NCI-H2227 (cell line): ENCODE measurements around the gene GPR32.
"Not testable (repeated sequence)": the region's sequence is repeated elsewhere in the genome, so short reads cannot be mapped to it uniquely, and the experiment has no call there.

Experiments
- DNase-seq: peaks from one replicate; lab custom pipeline; 2025; ENCODE audit not compliant: unreplicated experiment; lab: John Stamatoyannopoulos, UW

The GPR32 gene, protein sequence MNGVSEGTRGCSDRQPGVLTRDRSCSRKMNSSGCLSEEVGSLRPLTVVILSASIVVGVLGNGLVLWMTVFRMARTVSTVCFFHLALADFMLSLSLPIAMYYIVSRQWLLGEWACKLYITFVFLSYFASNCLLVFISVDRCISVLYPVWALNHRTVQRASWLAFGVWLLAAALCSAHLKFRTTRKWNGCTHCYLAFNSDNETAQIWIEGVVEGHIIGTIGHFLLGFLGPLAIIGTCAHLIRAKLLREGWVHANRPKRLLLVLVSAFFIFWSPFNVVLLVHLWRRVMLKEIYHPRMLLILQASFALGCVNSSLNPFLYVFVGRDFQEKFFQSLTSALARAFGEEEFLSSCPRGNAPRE

DNA sequence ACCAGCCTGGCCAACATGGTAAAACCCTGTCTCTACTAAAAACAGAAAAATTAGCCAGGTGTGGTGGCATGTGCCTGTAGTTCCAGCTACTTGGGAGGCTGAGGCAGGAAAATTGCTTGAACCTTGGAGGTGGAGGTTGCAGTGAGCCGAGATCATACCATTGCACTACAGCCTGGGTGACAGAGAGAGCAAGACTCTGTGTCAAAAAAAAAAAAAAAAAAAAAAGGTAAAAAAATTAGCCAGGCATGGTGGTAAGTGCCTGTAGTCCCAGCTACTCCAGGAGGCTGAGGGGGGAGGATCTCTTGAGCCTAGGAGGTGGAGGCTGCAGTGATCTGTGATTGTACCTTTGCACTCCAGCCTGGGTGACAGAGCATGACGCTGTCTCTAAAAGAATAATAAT is at the start of gene GPR32:
GPR32 (plus strand) TSS at position 301 of the 400 bp plus-strand sequence. CDS start 137 bp downstream, outside the sequence.
- DNase-seq = not testable (repeated sequence)

DNA sequence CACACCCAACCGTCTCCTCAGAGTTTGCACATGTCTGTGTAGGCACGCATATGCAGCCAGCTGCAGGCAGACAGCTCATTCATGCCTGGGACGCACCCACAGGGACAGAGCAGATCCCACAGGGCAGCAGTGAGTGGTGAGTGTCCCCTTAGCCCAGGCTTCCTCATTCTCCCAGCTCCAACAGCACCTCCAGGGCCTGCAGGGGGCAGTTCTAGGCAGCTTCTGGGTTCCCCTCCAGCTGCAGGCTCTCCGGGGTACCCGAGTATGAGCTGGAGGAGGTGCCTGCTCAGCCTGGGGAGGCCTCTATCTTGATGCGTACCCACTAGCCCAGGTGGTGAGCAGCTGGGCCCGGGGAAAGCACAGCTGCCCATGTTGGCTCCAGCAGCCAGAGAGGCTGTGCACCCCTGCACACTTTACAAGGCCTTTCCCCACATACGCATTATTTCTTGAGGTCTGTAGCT is 49.3 kb upstream of the GPR32 start:
- no peak for DNase-seq

DNA sequence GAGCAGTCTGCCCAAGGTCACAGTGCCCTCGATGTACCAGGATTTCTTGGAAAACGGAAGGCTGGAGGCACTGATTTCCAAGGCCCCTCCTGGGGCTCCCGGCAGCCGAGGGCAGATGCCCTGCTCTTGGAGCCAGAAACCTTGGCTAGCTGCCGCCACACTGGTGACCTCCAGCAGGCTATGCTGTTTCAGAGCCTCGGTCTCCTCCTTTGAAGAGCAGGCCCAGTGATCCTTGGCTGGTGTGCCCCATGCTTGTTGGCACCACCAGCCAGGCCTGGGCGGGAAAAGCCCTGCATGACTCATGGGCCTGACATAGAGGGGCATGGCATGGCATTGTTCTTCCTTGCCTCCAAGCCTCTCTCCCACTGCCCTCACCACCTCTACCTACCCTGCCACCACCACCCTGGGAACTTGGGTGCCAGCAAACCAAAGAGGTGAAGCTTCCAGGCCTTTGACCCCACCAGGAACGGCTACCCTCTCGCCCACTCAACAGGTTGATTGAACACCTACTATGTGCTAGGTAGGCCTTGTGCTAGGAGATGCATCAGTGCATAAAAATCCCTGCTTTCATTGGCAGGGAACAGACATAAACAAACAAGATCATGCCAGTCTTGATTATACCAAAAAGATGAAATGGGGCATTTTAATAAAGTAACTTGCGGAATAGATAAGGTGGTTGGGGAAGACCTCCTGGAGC is 48.7 kb upstream of the GPR32 start:
- no peak for DNase-seq

DNA sequence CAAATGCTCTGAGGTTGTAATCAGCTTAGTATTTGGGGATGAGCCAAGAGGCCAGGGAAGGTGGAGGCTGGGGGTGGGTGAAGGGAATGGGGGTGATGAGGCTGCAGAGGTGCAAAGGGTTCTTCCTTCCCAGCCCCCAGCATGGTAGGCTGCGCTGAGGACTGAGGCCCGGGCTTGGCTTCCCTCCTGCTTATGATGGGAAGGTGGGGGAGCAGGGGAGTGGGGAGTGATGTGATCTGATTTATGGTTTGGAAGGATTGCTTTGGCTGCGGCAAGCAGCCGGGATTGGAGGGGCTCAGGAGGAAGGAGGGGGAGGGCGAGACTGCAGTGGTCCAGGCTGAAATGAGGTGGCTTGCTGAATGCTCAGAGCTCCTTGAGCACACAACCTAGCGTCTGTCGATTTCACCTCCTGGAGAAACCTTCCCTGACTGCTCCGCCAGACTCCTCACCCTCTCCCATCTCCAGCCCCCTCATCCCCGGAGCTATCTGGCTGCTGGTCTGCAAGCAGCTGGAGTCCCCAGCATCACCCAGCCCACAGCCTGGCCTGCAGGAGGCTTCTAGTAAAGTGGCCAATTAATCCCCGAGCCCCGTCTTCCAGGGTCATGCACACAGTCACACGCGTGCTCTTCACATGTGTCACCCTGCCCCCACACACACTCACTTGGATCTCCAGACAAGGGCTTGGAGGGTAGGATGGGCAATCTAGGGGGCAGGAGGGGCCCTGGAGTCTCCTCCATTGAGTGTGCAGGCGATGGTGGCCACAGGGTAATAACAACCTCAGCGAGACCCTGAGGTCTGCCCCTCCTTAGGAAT is 47.9 kb upstream of the GPR32 start:
- peak; percentile 14 for DNase-seq

DNA sequence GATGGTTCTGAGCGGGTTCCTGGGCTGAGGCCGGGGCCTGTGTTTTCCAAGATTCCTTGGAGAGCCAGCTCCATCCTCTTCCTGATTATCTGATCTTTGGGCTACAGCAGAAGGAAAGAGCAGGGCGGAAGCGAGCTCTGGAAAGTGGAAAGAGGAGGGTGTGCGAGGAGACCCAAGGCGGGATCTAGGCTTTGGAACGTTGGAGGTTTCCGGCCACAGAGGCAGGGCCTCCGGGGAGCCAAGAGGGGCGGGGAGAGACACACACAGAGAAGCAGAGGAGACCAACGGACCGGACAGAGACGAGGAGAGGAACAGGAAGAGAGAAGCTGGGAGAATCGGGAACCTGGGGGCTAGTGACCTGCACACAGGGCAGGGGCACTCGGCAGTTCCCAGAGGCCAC is 47.2 kb upstream of the GPR32 start, which contains the start of gene CLEC11A:
CLEC11A (plus strand) TSS at position 296 of the 400 bp plus-strand sequence. CDS start 162 bp downstream, outside the sequence.
- no peak for DNase-seq

DNA sequence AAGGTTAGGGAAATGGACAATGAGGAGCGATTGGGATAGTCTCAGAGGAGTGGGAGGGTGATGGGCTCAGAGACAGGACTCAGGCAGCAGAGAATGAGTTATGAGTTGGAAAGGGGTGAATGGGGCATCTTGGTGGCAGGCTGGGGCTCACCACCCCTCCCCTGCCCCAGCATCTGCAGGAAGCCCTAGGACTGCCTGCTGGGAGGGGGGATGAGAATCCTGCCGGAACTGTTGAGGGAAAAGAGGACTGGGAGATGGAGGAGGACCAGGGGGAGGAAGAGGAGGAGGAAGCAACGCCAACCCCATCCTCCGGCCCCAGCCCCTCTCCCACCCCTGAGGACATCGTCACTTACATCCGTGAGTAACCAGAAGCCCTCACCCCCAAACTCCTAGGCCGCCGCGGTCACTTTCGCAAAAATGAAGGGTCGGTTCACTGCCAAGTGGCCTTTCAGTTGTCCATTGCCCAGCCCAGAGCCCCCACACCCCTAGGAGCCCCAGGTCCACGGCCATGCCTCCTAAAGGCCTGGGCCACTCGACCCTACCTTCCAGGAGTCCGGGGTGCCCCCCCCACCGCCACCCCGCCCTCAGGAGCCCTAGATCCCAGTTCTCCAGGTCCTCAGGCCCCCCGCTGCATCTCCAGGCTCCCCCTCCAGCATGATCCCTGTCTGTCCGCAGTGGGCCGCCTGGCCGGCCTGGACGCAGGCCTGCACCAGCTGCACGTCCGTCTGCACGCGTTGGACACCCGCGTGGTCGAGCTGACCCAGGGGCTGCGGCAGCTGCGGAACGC is 46.3 kb upstream of the GPR32 start:
- DNase-seq = no peak

DNA sequence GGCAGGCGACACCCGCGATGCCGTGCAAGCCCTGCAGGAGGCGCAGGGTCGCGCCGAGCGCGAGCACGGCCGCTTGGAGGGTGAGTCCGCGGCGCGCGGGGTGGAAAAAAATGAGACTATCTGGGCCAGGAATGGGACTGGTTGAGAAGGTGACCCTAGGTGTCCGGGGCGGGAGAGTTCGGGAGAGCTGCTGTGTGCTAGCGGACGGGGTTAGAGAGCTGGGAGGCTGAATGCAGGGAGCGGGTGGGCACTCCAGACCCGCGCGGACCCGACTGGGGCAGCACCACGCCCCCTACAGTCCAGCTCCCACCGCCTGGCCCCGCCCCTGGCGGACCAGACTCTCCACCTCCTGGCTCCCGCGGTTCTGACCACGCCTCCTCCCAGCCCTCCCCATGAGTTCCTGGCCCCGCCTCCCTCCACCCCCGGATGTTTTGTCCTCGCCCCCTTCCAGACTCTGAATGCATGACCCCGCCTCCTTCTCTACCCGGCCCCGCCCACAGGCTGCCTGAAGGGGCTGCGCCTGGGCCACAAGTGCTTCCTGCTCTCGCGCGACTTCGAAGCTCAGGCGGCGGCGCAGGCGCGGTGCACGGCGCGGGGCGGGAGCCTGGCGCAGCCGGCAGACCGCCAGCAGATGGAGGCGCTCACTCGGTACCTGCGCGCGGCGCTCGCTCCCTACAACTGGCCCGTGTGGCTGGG is 45.6 kb upstream of the GPR32 start:
- DNase-seq = peak; percentile 98

DNA sequence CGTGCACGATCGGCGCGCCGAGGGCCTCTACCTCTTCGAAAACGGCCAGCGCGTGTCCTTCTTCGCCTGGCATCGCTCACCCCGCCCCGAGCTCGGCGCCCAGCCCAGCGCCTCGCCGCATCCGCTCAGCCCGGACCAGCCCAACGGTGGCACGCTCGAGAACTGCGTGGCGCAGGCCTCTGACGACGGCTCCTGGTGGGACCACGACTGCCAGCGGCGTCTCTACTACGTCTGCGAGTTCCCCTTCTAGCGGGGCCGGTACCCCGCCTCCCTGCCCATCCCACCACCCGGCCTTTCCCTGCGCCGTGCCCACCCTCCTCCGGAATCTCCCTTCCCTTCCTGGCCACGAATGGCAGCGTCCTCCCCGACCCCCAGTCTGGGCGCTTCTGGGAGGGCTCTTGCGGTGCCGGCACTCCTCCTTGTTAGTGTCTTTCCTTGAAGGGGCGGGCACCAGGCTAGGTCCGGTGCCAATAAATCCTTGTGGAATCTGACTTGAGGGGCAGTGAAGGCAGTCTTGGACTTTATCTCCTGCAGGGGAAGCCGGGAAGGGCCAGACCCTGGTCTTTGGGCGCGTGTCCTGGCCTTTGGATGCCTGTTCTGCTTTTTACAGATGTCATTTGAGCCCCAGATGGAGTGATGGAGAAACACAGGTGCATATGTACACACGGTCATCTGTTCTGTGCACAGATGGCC is 44.9 kb upstream of the GPR32 start:
- DNase-seq = no peak

DNA sequence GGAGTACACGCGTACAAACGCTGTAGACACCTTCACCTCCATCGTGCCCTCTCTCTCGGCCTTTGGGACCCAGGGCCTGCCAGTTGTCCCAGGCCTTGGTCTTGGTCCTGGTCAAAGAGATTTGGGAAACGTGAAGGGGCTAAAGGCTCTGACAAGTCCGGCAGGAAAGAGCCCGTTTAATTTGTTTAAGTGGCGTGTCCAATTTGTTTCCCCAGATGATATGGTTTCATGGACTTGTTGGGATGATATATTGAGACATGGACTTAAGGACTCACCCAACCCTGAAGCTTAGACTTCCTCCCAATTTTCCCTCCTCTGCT is 44.4 kb upstream of the GPR32 start:
- DNase-seq = no peak

DNA sequence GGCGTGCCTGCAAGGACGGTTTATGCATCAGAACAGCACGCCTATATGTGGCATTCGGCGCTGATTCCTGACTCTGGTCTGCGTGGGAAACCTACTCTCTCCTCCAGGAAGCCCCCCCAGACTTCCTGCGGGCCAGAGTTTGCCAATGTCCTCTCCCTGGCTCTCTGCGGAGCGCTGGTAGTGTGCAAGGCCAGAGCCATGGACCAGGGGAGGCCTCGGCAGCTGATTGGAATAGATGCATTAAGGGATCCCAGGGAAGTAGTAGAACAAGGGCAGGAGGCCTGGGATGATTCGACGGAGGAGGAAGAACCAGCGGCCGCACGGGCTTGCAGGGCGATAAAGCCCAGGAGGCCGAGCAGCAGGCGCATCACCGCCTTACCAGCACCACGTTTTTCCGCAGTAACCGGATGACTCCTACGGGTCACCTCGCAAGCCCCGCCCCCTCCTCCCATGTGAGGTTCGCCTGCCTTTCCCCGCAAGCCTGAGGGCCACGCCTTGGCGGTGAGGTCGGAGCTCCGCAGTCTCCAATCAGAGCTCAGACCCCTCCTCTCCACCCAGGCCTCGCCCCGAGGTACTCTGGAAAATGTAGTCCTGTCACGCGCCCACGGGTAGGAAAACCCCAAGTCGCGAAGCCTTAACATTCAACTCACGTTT is 42.1 kb upstream of the GPR32 start:
- DNase-seq = no peak

DNA sequence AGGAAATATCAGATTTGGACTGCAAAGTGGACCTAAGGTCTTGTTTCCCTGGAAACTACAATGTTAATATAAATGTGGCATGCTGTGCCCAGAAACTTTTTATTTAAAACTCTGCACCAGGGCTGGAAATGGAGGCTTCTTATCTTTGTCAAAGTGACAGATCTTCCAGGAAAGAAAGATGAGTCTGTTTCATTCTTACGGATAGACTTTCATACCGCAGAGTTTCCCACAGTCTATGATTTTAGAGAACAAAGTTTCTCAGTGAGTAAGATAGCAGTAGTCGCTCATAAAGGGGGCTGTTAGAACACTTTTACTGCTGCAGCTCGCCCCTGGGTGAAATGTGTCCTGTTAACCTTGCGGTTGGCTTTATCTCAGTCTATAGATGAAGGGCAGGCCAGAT is 40.4 kb upstream of the GPR32 start:
- no peak for DNase-seq

DNA sequence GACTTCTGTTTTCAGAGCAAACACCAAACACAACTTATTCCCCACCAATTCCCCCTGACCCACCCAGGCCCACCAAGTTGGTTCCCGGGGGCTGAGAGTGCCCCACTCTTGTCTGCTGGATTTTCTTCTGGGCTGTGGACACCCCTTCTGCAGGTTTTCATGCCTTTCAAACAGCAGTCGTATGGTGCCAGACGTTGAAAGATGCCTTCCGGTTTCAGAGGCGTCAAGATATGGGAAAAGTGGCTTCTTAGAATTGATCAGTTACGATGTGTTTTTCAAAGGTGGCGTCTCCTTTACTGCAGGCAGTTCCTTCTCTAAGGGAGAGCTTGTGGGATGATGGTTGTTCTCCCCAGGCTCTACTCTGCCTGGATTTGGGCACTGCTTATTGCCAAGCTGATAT is 34.4 kb upstream of the GPR32 start:
- DNase-seq = no peak

DNA sequence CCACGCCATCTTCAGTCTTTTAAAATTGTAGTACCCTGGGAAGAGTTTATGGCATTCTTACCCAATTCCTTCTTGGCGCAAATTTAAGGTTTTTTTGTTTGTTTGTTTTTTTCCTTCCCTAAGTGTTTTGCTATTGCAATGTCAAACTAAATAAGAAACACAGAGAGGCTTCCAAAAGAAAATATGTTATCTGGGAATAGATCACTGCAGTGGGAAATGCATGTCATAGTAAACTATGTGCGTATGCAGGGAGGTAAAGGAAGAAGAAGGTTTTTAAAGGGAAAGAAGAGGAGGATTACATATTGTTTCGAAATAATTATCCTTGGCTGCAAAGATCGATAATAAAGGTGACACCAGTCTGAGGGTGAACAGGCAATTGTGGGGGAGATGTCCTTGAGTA is 33.9 kb upstream of the GPR32 start:
- no peak for DNase-seq

DNA sequence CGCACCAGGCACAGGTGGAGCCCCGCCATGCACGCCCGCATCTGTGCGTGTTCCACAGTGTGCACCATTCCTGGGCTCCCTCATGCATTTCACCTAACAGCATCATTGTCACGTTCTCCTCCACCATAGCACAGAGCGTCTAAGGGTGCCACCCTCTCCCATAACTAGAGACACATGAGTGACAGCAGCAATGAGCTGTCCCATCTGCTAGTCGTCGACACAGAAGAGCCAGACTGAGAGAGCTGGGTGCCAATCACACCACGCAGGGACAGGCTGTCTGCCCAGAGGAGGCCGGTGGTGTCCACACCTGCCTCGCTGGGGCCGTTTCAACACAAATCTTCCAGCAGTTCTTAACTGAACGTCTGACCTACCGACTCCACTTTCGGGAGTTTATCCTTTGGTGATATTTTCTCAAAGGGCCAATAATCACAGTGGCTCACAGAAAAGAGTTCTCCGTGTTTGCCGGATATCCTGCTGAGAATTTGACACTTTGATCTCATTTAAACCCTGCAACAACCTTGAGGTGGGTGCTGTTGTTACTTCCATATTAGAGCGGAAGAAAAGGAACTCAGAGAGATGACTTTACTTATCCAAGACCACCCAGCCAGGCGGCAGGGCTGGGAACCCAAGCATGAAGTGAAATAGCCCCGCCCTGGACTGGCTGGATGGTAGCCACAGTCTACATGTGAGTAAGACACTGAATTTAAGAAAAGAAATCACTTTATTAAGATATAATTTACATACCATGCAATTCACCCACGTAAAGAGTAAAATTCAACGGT is 30.9 kb upstream of the GPR32 start:
- DNase-seq = no peak

DNA sequence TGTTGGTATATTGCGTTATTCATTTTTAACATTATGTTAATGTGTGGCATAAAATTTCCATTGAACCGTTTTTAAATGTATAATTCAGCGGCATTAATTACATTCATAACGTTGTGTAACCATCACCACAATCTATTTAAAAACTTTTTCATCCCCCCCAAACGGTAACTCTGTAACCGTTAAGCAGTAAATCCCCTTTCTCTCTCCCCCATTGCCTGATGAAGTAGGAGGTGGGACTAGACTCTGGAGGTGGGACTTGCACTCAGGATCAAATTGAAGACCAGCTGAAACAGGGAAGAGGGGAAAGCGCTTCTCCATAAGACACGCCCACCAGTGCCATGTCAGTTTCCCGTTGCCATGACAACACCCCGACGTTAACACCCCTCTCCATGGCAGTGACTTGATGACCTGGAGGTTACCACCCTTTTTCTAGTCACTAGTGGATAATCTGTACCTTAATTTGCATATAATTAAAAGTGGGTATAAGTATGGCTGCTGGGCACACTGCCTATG is 30.3 kb upstream of the GPR32 start:
- DNase-seq = peak; percentile 27

DNA sequence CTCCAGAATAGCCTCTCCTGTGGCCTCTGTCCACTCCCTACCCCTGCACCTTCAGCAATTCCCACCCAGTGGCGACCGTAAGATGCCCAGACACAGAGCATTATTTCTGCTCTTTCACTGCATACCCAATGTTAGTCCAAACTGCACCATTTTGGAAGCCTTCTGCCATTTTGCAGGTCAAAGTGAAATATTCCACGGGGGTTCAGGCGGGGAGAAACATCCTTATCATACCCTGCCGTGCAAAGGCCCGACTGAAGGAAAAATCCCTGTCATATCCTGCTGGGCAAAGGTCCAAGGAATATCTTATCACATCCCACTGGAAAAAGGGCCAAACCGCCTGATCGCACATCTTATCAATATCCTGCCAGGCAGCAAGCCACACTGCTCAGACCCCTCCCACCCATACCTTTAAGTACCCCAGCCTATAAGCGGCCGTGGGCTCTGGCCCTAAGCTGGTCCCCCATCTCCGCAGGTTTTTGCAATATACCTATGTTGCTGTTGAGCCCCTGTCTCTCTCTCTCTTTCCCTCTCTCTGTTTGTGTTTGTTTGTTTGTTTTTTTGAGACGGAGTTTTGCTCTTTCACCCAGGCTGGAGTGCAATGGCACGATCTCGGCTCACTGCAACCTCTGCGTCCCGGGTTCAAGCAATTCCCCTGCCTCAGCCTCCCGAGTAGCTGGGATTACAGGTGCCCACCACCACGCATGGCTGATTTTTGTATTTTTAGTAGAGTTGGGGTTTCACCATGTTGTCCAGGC is 28.9 kb upstream of the GPR32 start:
- DNase-seq = no peak

DNA sequence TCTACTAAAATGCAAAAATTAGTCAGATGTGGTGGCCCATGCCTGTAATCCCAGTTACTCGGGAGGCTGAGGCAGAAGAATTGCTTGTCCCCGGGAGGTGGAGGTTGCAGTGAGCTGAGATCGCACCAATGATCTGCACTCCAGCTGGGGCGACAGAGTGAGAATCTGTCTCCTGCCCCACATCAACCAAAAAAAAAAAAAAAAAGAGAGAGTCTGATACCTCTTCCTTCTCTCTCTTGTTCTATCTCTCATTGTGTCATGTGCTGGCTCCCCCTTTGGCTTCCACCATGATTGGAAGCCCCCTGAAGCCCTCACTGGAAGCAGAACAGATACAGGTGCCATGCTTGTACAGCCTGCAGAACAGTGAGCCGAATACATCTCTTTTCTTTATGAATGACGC is 26.7 kb upstream of the GPR32 start:
- DNase-seq = no peak
